ENCODE data around the gene CCDC146.
"Not testable (repeated sequence)": the region's sequence is repeated elsewhere in the genome, so short reads cannot be mapped to it uniquely, and the experiment has no call there.

DNA sequence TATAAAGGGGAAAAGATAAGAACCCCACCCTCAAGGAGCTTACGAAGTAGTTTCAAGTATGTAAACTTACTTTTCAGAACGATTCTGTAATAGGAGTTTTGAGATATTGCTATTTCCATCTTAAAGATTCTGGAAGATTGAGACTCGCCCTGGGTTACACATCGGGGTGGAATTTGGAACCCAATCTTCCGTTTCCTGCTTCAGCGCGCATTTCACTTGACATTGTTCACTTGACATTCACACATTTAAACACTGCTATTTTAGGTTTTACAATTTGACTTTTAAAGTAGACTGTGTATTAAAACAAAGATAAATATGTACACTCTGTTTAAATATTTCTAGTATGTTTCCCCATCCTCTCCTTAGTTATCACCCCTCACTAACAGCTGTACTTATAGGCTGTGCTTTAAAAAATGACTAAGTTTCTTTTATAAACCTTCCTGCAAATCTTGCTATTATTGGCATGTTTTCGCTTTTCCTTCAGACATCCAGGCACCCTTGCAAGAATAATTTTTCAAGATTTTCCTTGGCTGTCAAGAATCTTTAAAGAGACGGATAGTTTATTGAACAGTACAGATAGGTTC lies 55.0 kb downstream of the CCDC146 start:
- not testable (repeated sequence) for TF ChIP-seq CTCF (IDR thresholded peaks at IDR 0.05; ENCODE audit: poor library complexity); EZH2phosphoT487 (IDR thresholded peaks at IDR 0.05; ENCODE audit: low read depth, severe bottlenecking, unreplicated experiment)
